GM12878 (cell line): ENCODE measurements around the gene NPAS3. TPM values are rescaled to one million over a fixed set of nuclear protein-coding genes. Genes with fewer than 3 reads are reported as not detected.

Experiments used
- ATAC-seq: fragments of 200-7000 bp; cut with Tn5 transposase; 3 replicates; pipeline ENCODE4 v1.9.1; 2020; ENCODE audit warnings: mild to moderate bottlenecking, moderate library complexity
- BruUV-seq: library from RNA; stranded (reverse); fragments of 400-500 nt; replicated peaks from 2 replicates; lab custom pipeline; 2021; lab: Mats Ljungman, UMichigan
- CTCF ChIA-PET: fragments of 300-600 bp; sonication (Branson Sonifier 250); formaldehyde crosslinking; extraction: SDS; loops from one replicate; lab custom pipeline; 2021; ENCODE audit warnings: inconsistent platforms; lab: Yijun Ruan, JAX
- POLR2A ChIA-PET: fragments of 350-600 bp; formaldehyde crosslinking; extraction: SDS; loops from one replicate; lab custom pipeline; 2021; ENCODE audit warnings: inconsistent platforms; lab: Charles Lee
- RAD21 ChIA-PET: fragments of 300-600 bp; sonication (Branson Sonifier 250); formaldehyde crosslinking; loops from one replicate; lab custom pipeline; 2023; ENCODE audit warnings: antibody characterized with exemption; ENCODE audit not compliant: unreplicated experiment; lab: Charles Lee
- SMC1A ChIA-PET: fragments of 300-600 bp; sonication (Branson Sonifier 250); formaldehyde crosslinking; loops from one replicate; lab custom pipeline; 2023; ENCODE audit not compliant: unreplicated experiment, uncharacterized antibody; lab: Charles Lee
- DNase-seq: peaks from one replicate; pipeline ENCODE4 v3.0.0-alpha.2; 2011; ENCODE audit warnings: low read depth, low spot score
- FAIRE-seq: peaks from 3 replicates; lab custom pipeline; 2011; peaks lifted over from hg19 to GRCh38; lab: Jason Lieb, UNC
- H2AFZ ChIP-seq: 2 replicates; pipeline ENCODE4 v1.6.0; 2011; ENCODE audit warnings: low read depth, low read length, control low read depth; ENCODE audit not compliant: control insufficient read depth
- H3K27ac ChIP-seq: 2 replicates; pipeline ENCODE4 v1.5.1; 2011; ENCODE audit warnings: control low read depth; ENCODE audit not compliant: control insufficient read depth, insufficient read depth
- H3K27me3 ChIP-seq, 2 experiments: replicated peaks in 1 of 2; 2 replicates each; pipeline versions ENCODE4 v1.6.0 to v1.6.1; 2011; ENCODE audit warnings: low read length in 1 of 2; ENCODE audit not compliant: control insufficient read depth in 2 of 2, insufficient read depth in 2 of 2
- H3K36me3 ChIP-seq, 2 experiments: 2 replicates each; pipeline ENCODE4 v1.5.1; 2011; ENCODE audit warnings: low read length in 1 of 2; ENCODE audit not compliant: control insufficient read depth in 2 of 2, insufficient read depth in 2 of 2
- H3K4me1 ChIP-seq: 2 replicates; pipeline ENCODE4 v1.6.1; 2011; ENCODE audit warnings: mild to moderate bottlenecking, low read length, moderate library complexity, mixed read lengths; ENCODE audit not compliant: control insufficient read depth, insufficient read depth
- H3K4me2 ChIP-seq: 2 replicates; pipeline ENCODE4 v1.6.0; 2011; ENCODE audit warnings: control low read depth; ENCODE audit not compliant: control insufficient read depth, insufficient read depth
- H3K4me3 ChIP-seq: fragments of 200-600 bp; sonication (generic); 2 replicates; pipeline ENCODE4 v1.5.1; 2016
- H3K79me2 ChIP-seq: 2 replicates; pipeline ENCODE4 v1.6.0; 2011; ENCODE audit warnings: low read length; ENCODE audit not compliant: control insufficient read depth, insufficient read depth
- H3K9ac ChIP-seq: 2 replicates; pipeline ENCODE4 v1.8.0; 2011; ENCODE audit warnings: low read length, control low read depth, mixed read lengths; ENCODE audit not compliant: control insufficient read depth, insufficient read depth
- H3K9me3 ChIP-seq: replicated peaks from 3 replicates; pipeline ENCODE4 v1.5.1; 2011; ENCODE audit warnings: mild to moderate bottlenecking, low read length; ENCODE audit not compliant: control insufficient read depth, insufficient read depth
- H4K20me1 ChIP-seq: 2 replicates; pipeline ENCODE4 v1.6.0; 2011; ENCODE audit not compliant: control insufficient read depth, insufficient read depth
- BACH1 ChIP-seq: fragments of 450-650 bp; IDR thresholded peaks from 2 replicates; pipeline ENCODE4 v1.6.1; 2017; ENCODE audit warnings: mild to moderate bottlenecking, borderline replicate concordance
- CREB1 ChIP-seq: IDR thresholded peaks from 2 replicates; pipeline ENCODE4 v1.6.1; 2012; ENCODE audit warnings: low read depth, mild to moderate bottlenecking, inconsistent platforms
- CREM ChIP-seq: IDR thresholded peaks from 2 replicates; pipeline ENCODE4 v1.6.1; 2014; ENCODE audit warnings: antibody characterized with exemption, low read depth
- FOS ChIP-seq: IDR thresholded peaks from 3 replicates; pipeline ENCODE4 v1.6.1; 2011; ENCODE audit warnings: borderline replicate concordance; ENCODE audit not compliant: insufficient read length; ENCODE audit errors: extremely low read depth
- FOXK2 ChIP-seq: fragments of 450-650 bp; IDR thresholded peaks from 2 replicates; pipeline ENCODE4 v1.6.1; 2017; ENCODE audit warnings: mild to moderate bottlenecking, moderate library complexity
- JUND ChIP-seq: IDR thresholded peaks from 2 replicates; pipeline ENCODE4 v1.6.1; 2012; ENCODE audit warnings: low read depth, mild to moderate bottlenecking, low read length, improper control_type of control experiment, moderate library complexity
- MEF2A ChIP-seq: IDR thresholded peaks from 2 replicates; pipeline ENCODE4 v1.6.1; 2011; ENCODE audit warnings: low read depth, mild to moderate bottlenecking, low read length, moderate library complexity; ENCODE audit not compliant: insufficient read depth
- POLR2A ChIP-seq: IDR thresholded peaks from 2 replicates; pipeline ENCODE4 v1.6.1; 2011; ENCODE audit warnings: low read depth, mild to moderate bottlenecking, low read length
- SMARCA5 ChIP-seq: fragments of 450-650 bp; IDR thresholded peaks from 2 replicates; pipeline ENCODE4 v1.6.1; 2017; ENCODE audit warnings: mild to moderate bottlenecking
- SP1 ChIP-seq: IDR thresholded peaks from one replicate; pipeline ENCODE4 v1.6.1; 2011; ENCODE audit warnings: low read depth, low read length
- SUZ12 ChIP-seq: fragments of 200-600 bp; sonication (generic); IDR thresholded peaks from one replicate; pipeline ENCODE4 v1.6.1; 2018; ENCODE audit warnings: antibody characterized with exemption, mild to moderate bottlenecking; ENCODE audit not compliant: unreplicated experiment
- ZNF207 ChIP-seq: fragments of 450-650 bp; IDR thresholded peaks from 2 replicates; pipeline ENCODE4 v1.6.1; 2014; ENCODE audit warnings: antibody characterized with exemption, mild to moderate bottlenecking, borderline replicate concordance
- ZNF217 ChIP-seq: fragments of 450-650 bp; IDR thresholded peaks from 2 replicates; pipeline ENCODE4 v1.6.1; 2017; ENCODE audit warnings: antibody characterized with exemption, mild to moderate bottlenecking
- WGBS: methylation state at CpG from one replicate; pipeline ENCODE4 v1.1.6; 2016; ENCODE audit warnings: low lambda C conversion rate; ENCODE audit not compliant: insufficient replicate concordance, insufficient coverage; ENCODE audit errors: missing lambda C conversion rate; 5-methylcytosine and 5-hydroxymethylcytosine counted together
- in situ Hi-C: fragments of 300-500 bp; cut with MboI; formaldehyde crosslinking; loops from 9 replicates; pipeline ENCODE4 v1.14.3; 2018; ENCODE audit warnings: mixed read lengths
- intact Hi-C: fragments of 100-400 bp; cut with micrococcal nuclease; formaldehyde crosslinking; loops from one replicate; pipeline ENCODE4 v1.14.2; 2022; ENCODE audit not compliant: unreplicated experiment
- polyA plus RNA-seq, 11 experiments: library from polyadenylated mRNA; depleted of rRNA in 4 of 11; unstranded in 6 of 11; stranded (reverse) in 5 of 11; fragments of >200 nt; fragmentation: Nextera tagmentation in 4 of 11; fragmentation: Illumina TruSeq in 1 of 11; extraction: Ambion mirVana in 4 of 11; extraction: Trizol in 1 of 11; gene quantifications; 1 replicate in 1 of 11; 2 replicates in 10 of 11; pipeline versions ENCODE4 v1.2.1 to v1.2.3, GENCODE V29; 2011 to 2016; ENCODE audit warnings: inconsistent platforms in 2 of 11, missing spikeins in 2 of 11, low read depth in 1 of 11
- total RNA-seq, 4 experiments: library from RNA; depleted of rRNA in 3 of 4; stranded (reverse); fragments of >200 nt in 3 of 4; fragmentation: Illumina TruSeq in 1 of 4; extraction: Trizol in 1 of 4; gene quantifications; 2 replicates each; pipeline versions ENCODE4 v1.2.1 to v1.2.3, GENCODE V29; 2013 to 2021
- TF ChIP-seq, protein P1 (sequence below): fragments of 450-650 bp; IDR thresholded peaks from 2 replicates; pipeline ENCODE4 v1.6.1; 2017; ENCODE audit warnings: mild to moderate bottlenecking, low read depth, inconsistent platforms; ENCODE audit not compliant: poor library complexity, severe bottlenecking
- TF ChIP-seq, protein P2 (sequence below): fragments of 450-650 bp; IDR thresholded peaks from 2 replicates; pipeline ENCODE4 v1.6.1; 2016; ENCODE audit warnings: mild to moderate bottlenecking

The NPAS3 gene
- total and polyA plus RNA-seq, 10 of the 15 experiments (the other 5 are each of a cell fraction or from before 2014, with no cell fraction given) = under 0.01 to 2.7 (median 0.03) TPM; not detected in 6

DNA sequence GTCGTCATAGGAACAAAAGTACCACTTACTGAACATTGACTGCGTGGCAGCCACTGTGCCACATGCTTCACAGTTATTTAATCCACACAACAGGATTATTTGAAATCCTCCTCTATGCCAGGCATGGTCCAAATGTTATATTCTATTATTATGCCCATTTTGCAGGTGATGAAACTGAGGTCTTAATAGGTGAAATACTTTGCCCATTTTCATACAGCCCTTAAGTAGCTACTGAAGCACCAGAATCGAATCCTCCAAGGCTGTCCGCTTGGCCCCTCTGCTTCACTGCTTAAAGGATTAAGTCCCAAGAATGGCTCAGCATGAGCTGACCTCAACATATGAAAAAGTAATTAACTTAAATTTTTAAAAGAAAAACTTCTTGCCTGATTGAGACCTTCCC lies 799.4 kb downstream of the NPAS3 start:
- no peaks in the 10 kb centered on the region for H4K20me1 ChIP-seq
- in situ Hi-C loops (no loop called here), intact Hi-C loops (no loop called here)
- no peak overlapping the region for H3K4me2 ChIP-seq
- POLR2A ChIA-PET = no interaction called here
- H2AFZ ChIP-seq = no peak overlapping the region
- RAD21 ChIA-PET = interaction anchor here (1.5 to 2.3 kb wide), 2 partner anchors 11 to 205 kb away, joined by 3 to 9 read pairs; no protein-coding TSS in a partner anchor
- CTCF ChIA-PET = interaction anchor here (1.5 to 2.0 kb wide), 2 partner anchors 17 to 62 kb away, joined by 4 to 7 read pairs; no protein-coding TSS in a partner anchor
- H3K9me3 ChIP-seq = no peaks in the 10 kb centered on the region
- no peaks in the 10 kb centered on the region for H3K27me3 ChIP-seq
- H3K36me3 ChIP-seq = no peaks in the 10 kb centered on the region
- no peak for DNase-seq
- H3K4me3 ChIP-seq = no peak overlapping the region
- BruUV-seq = no TSS peak
- H3K4me1 ChIP-seq = no peaks in the 10 kb centered on the region
- no peak overlapping the region for H3K27ac ChIP-seq
- SMC1A ChIA-PET = interaction anchor here (0.8 to 1.3 kb wide), 3 partner anchors 18 to 62 kb away, joined by 3 read pairs; no protein-coding TSS in a partner anchor
- no peaks in the 10 kb centered on the region for H3K79me2 ChIP-seq
- 48% methylated on average over 4 of the region's 4 CpGs for WGBS
- TF ChIP-seq BACH1 (no peak), JUND (no peak), POLR2A (no peak), CREM (no peak), CREB1 (no peak), ZNF217 (no peak), ZNF207 (no peak), MEF2A (no peak), SMARCA5 (no peak), SP1 (no peak), FOS (no peak), FOXK2 (no peak), SUZ12 (no peak)
- TF ChIP-seq, protein P1, sequence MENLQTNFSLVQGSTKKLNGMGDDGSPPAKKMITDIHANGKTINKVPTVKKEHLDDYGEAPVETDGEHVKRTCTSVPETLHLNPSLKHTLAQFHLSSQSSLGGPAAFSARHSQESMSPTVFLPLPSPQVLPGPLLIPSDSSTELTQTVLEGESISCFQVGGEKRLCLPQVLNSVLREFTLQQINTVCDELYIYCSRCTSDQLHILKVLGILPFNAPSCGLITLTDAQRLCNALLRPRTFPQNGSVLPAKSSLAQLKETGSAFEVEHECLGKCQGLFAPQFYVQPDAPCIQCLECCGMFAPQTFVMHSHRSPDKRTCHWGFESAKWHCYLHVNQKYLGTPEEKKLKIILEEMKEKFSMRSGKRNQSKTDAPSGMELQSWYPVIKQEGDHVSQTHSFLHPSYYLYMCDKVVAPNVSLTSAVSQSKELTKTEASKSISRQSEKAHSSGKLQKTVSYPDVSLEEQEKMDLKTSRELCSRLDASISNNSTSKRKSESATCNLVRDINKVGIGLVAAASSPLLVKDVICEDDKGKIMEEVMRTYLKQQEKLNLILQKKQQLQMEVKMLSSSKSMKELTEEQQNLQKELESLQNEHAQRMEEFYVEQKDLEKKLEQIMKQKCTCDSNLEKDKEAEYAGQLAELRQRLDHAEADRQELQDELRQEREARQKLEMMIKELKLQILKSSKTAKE = no peak
- TF ChIP-seq, protein P2, sequence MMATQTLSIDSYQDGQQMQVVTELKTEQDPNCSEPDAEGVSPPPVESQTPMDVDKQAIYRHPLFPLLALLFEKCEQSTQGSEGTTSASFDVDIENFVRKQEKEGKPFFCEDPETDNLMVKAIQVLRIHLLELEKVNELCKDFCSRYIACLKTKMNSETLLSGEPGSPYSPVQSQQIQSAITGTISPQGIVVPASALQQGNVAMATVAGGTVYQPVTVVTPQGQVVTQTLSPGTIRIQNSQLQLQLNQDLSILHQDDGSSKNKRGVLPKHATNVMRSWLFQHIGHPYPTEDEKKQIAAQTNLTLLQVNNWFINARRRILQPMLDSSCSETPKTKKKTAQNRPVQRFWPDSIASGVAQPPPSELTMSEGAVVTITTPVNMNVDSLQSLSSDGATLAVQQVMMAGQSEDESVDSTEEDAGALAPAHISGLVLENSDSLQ = no peak
- no peak overlapping the region for H3K9ac ChIP-seq
- no peak for FAIRE-seq
- no peak for ATAC-seq
